HG03520 (cell line): ENCODE measurements around the gene GNPDA1.
A peak's percentile ranks its signal among the peaks of the same experiment; 100 is the strongest.
"Not testable (repeated sequence)": the region's sequence is repeated elsewhere in the genome, so short reads cannot be mapped to it uniquely, and the experiment has no call there.

Experiments used
- ATAC-seq: cut with Tn5 transposase; IDR thresholded peaks from one replicate; pipeline ENCODE4 v1.9.1; 2021; ENCODE audit warnings: mild to moderate bottlenecking, moderate library complexity; ENCODE audit not compliant: unreplicated experiment

The GNPDA1 gene

GRCh38 chr5:142012792-142013388, at the start of gene GNPDA1:
GNPDA1 (minus strand) TSS chr5:142013027; CDS start chr5:142012035, 992 bp downstream.
- peak; percentile 68 for ATAC-seq

- no peak for ATAC-seq
Measured at GRCh38 chr5:142059304-142059940, 46.6 kb upstream of the GNPDA1 start.

- no peak for ATAC-seq
Measured at GRCh38 chr5:142057697-142058056, 44.9 kb upstream of the GNPDA1 start.

GRCh38 chr5:142056816-142057696, 44.2 kb upstream of the GNPDA1 start:
- no peak for ATAC-seq

- ATAC-seq: no peak
Measured at GRCh38 chr5:142055301-142055700, 42.5 kb upstream of the GNPDA1 start.

- ATAC-seq: no peak
Measured at GRCh38 chr5:142053426-142054151, 40.8 kb upstream of the GNPDA1 start.

- not testable (repeated sequence) for ATAC-seq
Measured at GRCh38 chr5:142052026-142052425, 39.2 kb upstream of the GNPDA1 start.

- no peak for ATAC-seq
Measured at GRCh38 chr5:142048272-142048671, 35.4 kb upstream of the GNPDA1 start.

- ATAC-seq: no peak
Measured at GRCh38 chr5:142046191-142046590, 33.4 kb upstream of the GNPDA1 start.

- not testable (repeated sequence) for ATAC-seq
Measured at GRCh38 chr5:142040881-142041280, 28.1 kb upstream of the GNPDA1 start.

- ATAC-seq: no peak
Measured at GRCh38 chr5:142040285-142040684, 27.5 kb upstream of the GNPDA1 start.

- no peak for ATAC-seq
Measured at GRCh38 chr5:142038735-142039134, 25.9 kb upstream of the GNPDA1 start.

GRCh38 chr5:142037599-142037998, 24.8 kb upstream of the GNPDA1 start:
- ATAC-seq: not testable (repeated sequence)

- no peak for ATAC-seq
Measured at GRCh38 chr5:142036918-142037317, 24.1 kb upstream of the GNPDA1 start.

GRCh38 chr5:142034994-142035393, 22.2 kb upstream of the GNPDA1 start:
- no peak for ATAC-seq

GRCh38 chr5:142033632-142034567, 21.1 kb upstream of the GNPDA1 start:
- ATAC-seq: not testable (repeated sequence)

- no peak for ATAC-seq
Measured at GRCh38 chr5:142032747-142033631, 20.2 kb upstream of the GNPDA1 start.

GRCh38 chr5:142032150-142032549, 19.3 kb upstream of the GNPDA1 start:
- no peak for ATAC-seq

GRCh38 chr5:142025637-142026036, 12.8 kb upstream of the GNPDA1 start:
- ATAC-seq: no peak
